ENCODE results near the gene GOT1.

The GOT1 gene

DNA sequence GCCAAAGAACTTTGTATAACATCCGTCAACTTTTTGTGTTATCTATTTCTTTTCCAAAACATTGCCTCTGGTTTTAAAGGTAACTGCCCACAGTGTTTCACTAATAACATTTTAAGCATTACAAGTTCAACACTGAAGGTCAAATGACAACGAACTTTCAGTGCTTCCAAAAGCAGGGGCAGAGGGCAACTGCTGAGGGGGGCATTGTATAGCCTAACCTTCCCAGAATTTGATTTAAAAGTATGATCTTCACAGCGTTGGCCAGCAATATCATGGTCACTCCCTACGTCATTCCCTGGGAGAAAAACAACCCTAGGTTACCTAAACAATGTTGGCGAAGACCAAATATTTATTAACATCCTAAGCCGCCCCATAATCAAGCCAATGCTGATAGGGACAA, 2.5 kb upstream of the GOT1 start:
- DNase-seq: no peak

DNA sequence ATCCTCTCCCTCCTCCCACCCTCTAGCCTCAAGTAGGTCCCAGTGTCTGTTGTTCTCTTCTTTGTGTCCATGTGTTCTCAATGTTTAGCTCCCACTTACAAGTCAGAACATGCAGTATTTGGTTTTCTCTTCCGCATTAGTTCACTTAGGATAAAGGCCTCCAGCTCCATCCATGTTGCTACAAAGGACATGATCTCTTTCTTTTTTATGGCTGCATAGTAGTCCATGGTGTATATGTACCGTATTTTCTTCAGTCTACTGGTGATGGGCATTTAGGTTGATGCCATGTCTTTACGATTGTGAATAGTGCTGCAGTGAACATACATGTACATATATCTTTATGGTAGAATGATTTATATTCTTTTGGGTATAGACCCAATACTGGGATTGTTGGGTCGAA, 1.6 kb upstream of the GOT1 start:
- DNase-seq: no peak

DNA sequence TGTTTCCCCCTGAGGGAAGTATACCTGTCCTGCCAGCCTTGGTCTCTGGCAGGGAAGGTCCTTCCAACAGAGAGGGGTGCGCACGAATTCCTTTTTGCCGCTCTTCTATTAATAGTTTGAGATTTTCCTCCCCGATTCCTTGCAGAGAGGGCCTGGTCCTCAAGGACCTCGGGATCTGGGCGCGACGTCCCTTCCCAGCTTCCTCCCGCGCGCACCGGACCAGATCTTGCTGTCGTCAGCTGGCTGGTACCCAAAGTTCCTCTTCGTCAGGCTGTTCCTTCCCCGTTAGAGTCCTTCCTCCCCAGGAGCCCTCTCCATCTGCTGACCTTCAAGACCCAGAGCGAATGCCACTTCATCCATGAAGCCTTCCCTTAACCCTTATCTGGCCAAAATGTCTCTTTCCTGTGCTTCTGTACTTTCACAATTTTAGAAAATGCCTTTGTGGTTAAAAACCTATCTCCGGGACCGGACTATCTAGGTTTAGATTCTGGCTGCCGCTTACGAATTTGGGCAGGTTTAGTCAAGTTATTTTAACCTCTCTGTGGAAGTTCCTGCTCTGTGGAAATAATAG, 851 bp upstream of the GOT1 start:
- no peak for DNase-seq

DNA sequence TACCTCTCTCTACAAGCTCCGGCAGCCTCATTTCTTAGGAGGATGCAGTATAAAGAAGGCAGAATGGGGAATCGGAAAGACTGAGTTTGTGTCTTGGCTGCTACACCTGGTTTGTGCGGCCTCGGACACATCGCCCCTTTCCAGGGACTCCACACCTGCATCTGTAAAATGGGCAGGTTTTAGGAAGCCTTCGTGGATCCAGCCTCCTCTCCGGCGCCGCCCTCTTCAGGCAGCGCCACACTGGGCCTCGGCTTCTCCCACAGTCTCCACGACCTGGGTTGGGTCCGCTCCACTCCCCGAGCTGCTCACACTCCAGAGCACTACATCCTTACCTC, 341 bp downstream of the GOT1 start:
- no peak for DNase-seq

DNA sequence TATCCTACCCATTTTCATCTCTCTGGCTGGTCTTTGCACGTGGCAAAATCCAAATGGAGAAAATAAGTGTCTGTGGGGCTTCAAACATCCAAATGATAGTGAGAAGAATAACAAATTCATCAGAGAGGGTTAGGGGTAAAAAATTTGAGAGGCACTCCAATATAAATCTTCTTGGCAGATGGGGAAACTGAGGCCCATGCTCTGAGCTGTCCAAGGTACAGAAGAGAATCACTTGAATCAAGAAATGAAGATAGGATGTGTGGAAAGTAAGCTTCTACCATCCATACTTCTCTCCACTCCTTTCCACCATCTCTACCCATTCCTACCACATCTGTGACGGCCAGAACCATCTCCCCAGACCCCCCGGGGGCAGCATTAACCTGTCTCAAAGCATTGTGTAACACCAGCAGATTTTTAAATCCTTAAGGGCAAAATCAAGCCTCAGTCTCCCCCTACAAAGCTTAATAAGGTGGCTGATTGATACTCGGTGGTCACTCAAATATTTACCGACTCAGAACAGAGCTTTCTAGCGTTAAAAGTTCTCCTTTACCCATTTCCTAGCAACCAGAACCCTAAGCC, 818 bp downstream of the GOT1 start:
- DNase-seq: no peak

DNA sequence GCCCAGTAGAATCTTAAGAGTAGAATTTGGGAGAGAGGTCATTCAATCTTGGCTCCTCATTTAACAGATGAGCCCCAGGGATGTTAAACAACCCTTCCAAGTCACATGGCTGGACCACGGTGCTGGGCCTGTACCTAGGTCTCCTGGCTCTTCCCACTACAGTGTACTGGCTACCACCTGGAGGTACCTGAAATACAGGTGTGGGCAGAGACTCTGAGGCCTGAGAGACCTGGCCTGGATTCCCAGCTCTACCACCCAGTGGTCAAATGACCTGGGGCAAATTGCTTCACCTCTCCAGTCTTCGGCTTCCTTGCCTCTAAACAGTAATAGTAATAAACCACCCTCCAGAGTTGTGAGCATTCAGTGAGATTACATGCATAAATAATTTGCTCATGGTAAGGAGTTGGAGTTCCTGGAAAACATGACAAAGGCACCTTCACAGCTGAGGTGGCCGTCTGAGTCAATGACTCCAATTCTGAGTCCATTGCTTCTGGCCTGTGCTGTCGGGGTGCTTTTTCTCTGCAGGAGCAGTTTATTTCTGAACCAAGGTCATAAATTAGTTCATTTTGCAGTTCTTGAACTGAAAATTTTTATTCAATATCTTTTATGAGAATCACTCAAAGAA, 2.7 kb downstream of the GOT1 start:
- DNase-seq: no peak

DNA sequence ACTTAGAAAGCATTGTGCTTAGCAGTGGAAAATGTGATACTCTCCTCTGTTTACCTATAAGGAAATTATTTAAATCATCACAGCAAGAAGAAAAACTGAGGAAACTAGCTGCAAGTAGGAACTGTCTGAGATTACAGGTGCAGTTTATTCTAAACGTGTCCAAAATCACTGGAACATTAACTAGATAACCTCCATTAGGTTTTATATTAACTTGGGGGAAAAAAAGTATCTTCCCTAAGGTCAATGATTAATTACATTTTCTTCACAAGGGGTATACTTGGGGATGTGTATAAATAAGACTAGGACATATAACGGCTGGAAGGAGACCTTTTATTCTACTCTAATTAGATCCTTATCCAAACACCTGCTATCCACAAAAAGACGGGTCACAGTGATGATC, 3.7 kb downstream of the GOT1 start:
- no peak for DNase-seq

DNA sequence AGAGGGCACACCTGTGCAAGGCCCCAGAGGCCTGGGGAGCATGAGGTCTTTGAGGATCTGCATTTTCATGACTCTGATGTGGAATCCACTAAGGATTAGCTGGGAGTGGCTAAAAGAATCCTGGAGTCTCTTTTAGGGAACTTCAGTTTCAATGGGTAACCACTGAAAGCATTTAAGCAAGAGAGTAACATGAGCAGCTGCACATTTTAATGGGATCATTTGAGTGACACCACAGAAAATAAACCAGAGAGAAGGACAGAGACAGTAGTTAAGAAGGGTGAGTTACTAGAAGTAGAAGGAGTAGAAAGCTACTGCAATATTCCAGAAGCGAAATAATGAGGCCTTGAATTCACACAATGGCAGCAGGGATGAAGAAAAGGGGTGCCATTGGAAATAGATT, 5.2 kb downstream of the GOT1 start:
- DNase-seq: no peak

DNA sequence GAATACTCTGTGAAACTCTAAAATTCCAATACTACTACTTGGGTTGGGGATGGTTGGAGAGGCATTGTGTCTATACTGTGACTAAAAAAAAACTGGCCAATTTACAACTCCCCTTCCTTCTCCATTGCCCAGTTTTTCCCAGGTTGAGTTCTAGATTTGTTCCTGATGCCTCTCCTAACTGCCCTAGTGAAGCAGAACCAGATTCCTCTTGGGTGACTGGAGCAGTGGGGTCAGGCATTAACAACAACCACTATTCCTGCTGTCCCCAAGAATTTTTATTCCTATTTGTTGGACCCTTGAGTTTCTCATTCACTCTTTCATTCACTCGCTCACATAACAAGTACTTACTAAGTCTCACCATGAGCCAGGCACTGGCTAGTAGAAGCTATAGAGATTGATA, 5.8 kb downstream of the GOT1 start:
- no peak for DNase-seq

DNA sequence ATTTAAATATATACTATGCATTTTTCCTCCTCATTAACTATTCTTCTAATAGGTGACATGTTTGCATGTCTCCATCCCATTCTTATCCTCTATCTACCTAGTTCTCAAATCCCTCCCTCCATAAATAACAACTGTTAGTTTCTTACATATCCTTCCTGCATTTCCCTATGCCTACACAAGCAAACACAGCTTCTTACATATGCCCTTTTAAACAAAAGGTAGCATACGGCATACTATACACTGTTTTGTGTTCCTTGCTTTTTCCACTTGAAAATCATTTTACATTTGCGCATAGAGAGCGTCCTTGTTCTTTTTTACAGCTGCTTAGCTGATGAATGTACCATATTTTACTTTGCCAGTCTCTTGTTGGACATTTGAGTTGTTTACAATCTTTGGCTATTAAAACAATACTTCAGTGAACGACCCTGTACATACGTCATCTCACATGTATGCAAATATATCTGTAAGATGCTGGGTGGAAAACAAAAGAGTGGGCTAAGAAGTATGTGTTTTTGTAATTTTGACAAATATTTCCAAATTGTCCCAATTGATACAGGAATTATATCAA, 7.8 kb downstream of the GOT1 start:
- DNase-seq: no peak

DNA sequence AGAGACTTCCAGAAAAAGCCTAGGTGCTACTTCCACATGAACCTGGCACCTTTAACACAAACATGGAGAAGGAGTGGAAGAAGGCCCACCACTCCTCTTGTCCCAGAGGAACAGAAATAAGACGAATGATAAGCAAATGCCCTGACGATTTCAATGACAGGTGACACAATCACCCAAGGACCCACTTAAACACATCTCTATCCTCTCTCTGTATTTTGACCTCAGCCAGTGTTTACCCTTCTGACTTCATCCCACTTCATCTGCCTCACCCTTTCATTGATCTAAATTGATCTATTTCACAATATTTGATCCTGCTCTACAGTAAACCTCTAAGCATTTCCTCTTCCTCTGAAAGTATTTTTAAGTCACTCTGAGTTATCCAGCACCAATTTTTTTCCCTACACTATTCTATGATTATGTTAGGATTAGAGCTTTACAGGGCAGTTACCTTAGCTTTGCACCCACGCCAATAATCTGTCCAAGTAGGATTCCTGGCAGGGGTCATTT, 9.1 kb downstream of the GOT1 start:
- no peak for DNase-seq

DNA sequence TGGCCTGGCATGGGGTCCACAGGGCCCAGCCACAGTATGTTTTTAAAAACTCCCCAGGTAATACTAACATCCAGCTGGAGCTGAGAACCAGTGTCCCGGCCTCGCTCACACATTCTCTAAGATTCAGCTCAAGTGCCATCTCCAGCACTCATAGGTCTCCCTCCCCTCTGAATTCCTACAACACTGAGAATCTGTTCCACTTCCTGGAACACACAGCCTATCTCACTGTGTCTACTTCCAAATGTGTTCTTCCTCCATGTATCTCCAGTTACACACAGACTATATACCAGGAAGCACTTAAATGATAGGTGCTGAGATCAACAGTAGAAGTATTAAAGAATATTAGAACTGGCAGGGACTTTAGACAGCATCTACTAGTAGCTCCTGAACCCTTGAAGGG, 10.7 kb downstream of the GOT1 start:
- no peak for DNase-seq

DNA sequence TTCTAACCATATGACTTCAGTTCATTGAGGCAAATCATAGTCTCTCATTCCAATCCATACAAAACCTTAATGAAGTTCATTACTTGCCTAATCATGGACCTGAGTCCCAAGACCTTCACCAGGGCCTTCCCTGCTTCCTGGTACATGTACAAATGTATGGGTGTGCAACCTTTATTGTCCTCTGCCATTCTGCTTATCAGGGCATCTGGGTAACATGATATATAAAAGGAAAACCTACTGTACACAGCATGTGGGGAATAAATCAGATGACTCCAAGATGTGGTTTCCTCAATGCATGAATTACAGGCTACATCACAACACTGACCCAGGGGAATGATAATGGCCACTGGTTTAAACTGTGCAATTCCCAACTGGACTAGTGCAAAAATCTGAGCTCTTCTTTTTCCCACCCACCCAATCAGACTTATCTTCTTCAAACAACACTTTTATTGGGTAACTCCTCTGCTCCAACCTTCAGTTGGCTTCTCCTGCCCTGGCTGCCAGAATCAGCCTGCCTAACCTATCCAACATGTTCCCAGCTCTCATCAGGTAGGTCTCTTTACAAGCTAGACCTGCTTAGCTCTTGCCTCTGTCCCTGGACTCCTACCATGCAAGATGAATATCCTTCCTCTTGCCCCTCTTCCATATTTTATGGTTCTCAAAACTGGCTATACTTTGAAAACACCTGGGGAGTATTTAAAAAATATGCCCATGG, 11.4 kb downstream of the GOT1 start:
- DNase-seq: no peak

DNA sequence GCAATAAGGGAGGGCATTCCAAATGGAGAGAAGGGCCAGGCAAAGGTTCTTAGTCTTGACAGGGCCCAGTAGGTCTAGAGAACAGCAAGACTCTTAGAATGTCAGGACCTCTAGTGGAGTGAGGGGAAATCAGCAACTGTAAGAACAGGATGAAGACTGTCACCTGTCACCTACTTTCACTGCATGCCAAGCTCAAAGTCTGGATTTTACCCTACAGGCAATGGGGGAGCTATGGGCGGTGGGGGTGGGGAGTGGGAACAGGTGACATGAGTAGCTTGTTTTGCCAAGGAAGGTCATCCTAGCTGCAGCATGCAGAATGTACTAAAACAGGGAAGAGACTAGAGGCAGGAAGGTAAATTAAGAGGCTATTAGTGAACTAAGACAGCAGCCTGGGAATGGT, 18.3 kb downstream of the GOT1 start:
- no peak for DNase-seq

DNA sequence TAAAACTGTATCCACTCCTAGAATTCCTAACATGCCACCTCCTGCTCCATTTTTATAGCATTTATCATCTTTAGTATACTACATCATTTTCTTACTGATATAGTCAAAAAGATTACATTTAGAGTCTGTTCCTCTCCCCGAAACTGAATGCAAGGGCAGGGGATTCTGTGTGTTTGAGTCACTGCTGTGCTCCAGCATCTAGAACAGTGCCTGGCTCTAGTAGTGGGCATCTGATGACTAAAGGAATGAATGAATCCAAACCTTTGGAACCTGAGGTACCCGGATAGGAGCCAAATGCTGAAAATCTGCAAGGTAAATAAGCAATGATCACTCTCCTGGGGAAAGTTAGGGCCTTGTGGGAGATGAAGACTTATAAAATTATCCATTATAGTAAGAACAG, 18.9 kb downstream of the GOT1 start:
- no peak for DNase-seq

DNA sequence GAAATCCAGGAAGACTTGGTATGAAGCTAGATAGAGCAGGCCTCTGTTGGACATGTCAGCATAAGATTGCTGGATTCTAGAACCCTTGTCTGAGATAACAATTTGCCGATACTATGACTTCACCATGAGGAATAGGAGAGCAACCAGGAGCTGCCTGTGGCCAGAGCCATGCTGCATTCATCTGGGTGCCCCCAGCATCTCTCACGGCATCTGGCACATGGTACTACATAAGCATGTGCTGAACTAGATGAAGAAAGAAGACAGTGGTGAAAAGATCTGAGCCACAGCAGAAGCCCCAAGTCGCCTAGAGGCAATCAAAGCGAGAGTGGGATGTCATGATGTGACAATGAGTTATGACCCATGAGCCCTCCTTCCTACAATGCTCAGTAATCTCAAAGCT, 19.5 kb downstream of the GOT1 start:
- DNase-seq: no peak

DNA sequence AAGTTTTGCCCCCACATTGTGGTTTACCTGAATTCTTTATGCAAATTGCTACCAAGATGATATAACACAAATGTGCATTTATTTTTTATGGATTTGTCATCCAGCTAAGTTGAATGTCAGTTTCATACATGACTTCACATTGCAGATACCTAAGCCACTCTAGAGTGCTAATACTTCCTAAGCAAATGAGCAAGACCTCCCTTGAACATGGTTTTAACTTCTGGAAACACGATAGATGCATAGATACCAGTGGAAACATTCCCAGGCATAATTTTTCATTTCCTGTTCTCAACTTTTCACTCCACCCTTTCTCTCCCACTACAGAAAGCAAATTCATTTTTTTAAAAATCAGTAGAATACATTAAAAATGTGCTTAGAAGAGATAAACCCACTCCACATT, 20.3 kb downstream of the GOT1 start:
- DNase-seq: no peak

DNA sequence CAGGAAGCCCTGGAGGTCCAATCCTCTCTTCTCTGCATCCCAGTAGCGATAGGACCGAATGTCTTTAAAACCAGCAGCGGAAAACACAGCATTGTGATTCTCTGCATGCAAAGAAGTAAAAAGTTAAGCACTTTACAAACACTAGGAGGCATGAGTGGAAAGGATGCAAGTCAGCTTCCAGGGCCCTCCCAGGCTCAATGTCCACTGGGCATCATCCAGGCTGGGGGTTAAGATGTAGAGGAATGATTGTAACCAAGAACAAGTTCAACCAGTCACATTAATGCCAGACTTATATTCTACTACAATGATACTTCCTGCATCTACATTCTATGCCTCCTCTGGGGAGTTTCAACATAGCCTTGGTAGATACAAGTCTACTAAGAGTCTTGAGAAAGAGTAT, 24.3 kb downstream of the GOT1 start:
- DNase-seq: no peak

DNA sequence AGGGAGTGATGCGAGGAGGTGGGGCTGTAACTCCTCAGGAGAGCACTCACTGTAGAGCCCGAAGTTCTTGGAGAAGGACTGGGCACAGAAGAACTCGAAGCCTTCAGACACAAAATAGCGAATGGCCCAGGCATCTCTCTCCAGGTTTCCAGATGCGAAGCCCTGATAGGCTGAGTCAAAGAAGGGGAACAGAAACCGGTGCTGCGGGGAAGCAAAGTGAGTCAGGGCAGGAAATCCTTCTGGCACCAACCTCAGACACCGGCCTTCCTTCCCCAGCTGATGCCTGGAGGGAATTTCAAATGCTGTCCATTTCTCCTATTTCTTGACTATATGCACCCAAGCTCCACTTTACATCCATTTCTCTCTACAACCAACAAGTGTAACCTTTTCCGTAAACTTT, 26.8 kb downstream of the GOT1 start:
- no peak for DNase-seq

DNA sequence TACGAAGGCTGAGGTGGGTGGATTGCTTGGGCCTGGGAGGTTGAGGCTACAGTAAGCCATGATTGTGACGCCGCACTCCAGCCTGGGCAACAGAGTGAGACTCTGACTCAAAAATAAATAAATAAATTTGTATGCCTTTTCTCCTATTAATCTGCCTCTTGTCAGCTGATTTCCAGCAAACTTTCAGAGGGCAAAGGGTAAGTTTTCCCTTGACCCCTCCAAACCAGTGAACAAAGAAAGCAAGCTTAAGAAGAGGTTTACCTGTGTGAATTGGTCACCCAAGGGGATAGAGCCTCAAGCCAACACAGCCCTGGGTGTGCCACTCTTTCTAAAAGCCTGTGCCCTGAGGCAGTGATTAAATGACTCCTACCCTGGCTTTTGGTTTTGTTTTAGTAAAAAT, 30.8 kb downstream of the GOT1 start:
- no peak for DNase-seq

DNA sequence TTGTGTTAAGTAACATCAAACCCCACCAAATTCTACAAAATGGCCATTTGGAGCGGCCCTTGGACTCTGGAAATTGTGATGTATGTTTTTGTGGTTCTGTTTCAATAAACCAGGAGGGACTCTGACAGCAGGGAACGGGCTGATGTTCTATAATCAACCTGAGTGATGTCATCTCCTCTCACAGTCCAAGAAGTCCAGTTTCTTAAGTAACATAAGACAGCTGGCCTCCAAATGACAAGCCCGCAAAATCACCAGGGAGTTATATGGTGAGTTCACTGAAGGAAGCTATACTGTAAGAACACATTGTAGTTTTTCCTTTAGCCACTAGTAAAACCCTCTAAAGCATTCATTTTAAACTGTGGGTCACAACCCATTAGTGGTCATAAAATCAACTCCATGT, 34.0 kb downstream of the GOT1 start:
- DNase-seq: no peak

DNA sequence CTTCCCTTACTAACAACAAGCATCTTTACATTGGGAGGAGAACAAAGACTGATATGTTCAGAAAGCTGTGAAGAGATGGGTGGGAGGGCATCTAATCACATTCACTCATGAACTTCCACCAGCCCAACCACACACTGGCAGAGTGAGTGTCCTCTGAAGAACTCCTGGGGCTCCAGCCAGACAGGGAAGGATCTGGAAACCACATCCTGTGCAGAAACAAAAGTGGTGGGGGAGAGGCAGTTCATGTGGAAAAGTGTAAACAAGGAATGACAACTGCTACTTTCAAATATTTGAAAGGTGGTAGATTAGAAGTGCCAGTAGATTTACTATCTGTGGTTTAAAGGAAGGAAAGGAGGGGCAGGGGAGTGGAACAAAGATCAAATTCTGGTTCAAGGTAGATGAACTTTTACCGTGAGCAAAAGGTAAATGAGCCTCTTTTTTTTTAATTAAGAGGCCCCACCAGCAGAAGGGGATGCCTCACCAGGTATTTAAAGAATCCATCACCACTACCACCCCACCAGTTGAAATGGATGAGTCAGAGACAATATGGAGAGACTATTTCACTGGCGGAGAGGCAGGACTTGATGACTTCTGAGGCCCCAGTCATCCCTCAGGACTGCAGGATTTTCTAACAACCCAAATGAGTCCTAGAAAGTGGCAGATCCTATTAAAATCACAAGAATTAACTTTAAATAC, 34.5 kb downstream of the GOT1 start:
- no peak for DNase-seq

DNA sequence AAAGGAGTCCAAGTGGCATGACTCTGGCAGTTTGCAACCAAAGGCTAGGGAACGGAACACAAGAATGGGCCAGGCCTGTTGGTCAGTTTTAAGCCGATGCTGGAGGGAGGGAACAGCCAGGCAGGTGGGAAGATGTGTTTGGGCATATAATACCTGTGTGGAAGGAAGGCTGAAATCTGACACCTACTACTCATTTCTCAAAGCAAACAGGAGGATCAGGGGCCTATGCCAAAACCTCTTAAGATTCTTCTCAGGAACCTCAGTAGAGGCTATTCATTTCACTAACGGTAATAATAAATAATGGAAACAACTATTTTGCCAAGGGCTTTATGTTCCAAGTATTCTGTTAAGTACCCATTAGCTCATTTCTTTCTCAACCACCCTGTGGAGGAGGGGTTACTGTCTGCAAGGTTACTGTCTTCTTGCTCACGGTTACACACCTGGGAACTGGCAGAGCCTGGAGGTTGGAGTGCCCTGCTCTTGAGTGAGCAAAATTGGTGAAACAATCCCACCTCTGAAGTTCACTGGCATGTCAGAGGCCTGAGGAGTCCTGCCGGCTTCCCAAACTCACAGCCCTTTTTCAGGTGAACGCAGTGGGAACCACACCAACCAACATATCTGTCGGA, 35.5 kb downstream of the GOT1 start:
- DNase-seq: no peak

All from effector CD4-positive, alpha-beta T cell (primary cell).